K562 (cell line): ENCODE data around the gene USP10. TPM values are rescaled to one million over a fixed set of nuclear protein-coding genes. Genes with fewer than 3 reads are reported as not detected.

Source experiments
- ATAC-seq: fragments of 200-7000 bp; cut with Tn5 transposase; 3 replicates; pipeline ENCODE4 v1.9.1; 2020; ENCODE audit warnings: moderate library complexity
- BruUV-seq: library from RNA; stranded (reverse); fragments of 400-500 nt; replicated peaks from 2 replicates; lab custom pipeline; 2021; lab: Mats Ljungman, UMichigan
- CTCF ChIA-PET: fragments of 300-600 bp; formaldehyde crosslinking; extraction: SDS; loops from one replicate; lab custom pipeline; 2021; ENCODE audit warnings: low intra/inter-chr PET ratio; lab: Yijun Ruan, JAX
- POLR2A ChIA-PET: fragments of 300-600, 350-650 bp; sonication (Branson Sonifier 250); formaldehyde crosslinking; extraction: SDS; loops from one replicate; lab custom pipeline; 2021; ENCODE audit warnings: antibody characterized with exemption, inconsistent platforms; lab: Yijun Ruan, JAX
- DNase-seq, 4 experiments: peaks; one replicate each; pipeline versions ENCODE4 v3.0.0 to v3.0.0-alpha.2; 2011 to 2018; ENCODE audit warnings: low spot score in 3 of 4, mixed read lengths in 3 of 4; ENCODE audit errors: extremely low read depth in 1 of 4
- FAIRE-seq: peaks from 2 replicates; lab custom pipeline; 2011; peaks lifted over from hg19 to GRCh38; lab: Jason Lieb, UNC
- H2AFZ ChIP-seq: 2 replicates; pipeline ENCODE4 v1.6.0; 2011; ENCODE audit warnings: low read depth, low read length, control low read depth, inconsistent platforms
- H3K27ac ChIP-seq: fragments of 200-600 bp; 3 replicates; pipeline ENCODE4 v1.8.0; 2011; ENCODE audit warnings: low read depth, mild to moderate bottlenecking, control low read depth, inconsistent platforms, low read length, moderate library complexity, mixed read lengths; ENCODE audit errors: extremely low read depth
- H3K27me3 ChIP-seq, 2 experiments: fragments of 300-600 bp in 1 of 2; 2 replicates in 1 of 2; 3 replicates in 1 of 2; pipeline versions ENCODE4 v1.6.0 to v1.8.0; 2011; ENCODE audit warnings: inconsistent platforms in 2 of 2, low read length in 2 of 2, mild to moderate bottlenecking in 1 of 2, mixed read lengths in 1 of 2, moderate library complexity in 1 of 2; ENCODE audit not compliant: control insufficient read depth in 2 of 2, insufficient read depth in 2 of 2
- H3K36me3 ChIP-seq: fragments of 300-600 bp; 3 replicates; pipeline ENCODE4 v1.8.0; 2011; ENCODE audit warnings: mild to moderate bottlenecking, low read length, inconsistent platforms; ENCODE audit not compliant: control insufficient read depth, insufficient read depth
- H3K4me1 ChIP-seq, 2 experiments: fragments of 200-600 bp in 1 of 2; replicated peaks in 1 of 2; 2 replicates in 1 of 2; 3 replicates in 1 of 2; pipeline versions ENCODE4 v1.5.1 to v1.8.0; 2011; ENCODE audit warnings: inconsistent platforms in 2 of 2, low read length in 2 of 2, mild to moderate bottlenecking in 1 of 2, mixed read lengths in 1 of 2, moderate library complexity in 1 of 2; ENCODE audit not compliant: control insufficient read depth in 2 of 2, insufficient read depth in 2 of 2
- H3K4me2 ChIP-seq: 2 replicates; pipeline ENCODE4 v1.6.1; 2011; ENCODE audit warnings: low read length, control low read depth, inconsistent platforms, mixed read lengths; ENCODE audit not compliant: insufficient read depth
- H3K4me3 ChIP-seq: fragments of 200-600 bp; sonication (generic), shearing (Covaris generic); 2 replicates; pipeline ENCODE4 v1.5.1; 2016; ENCODE audit warnings: control low read depth, inconsistent platforms
- H3K79me2 ChIP-seq: fragments of 200-600 bp; 3 replicates; pipeline ENCODE4 v1.8.0; 2011; ENCODE audit warnings: low read length, inconsistent platforms; ENCODE audit not compliant: control insufficient read depth, insufficient read depth
- H3K9ac ChIP-seq, 2 experiments: 2 replicates each; pipeline versions ENCODE4 v1.6.0 to v1.6.1; 2011; ENCODE audit warnings: low read depth in 2 of 2, low read length in 2 of 2, control low read depth in 1 of 2, inconsistent platforms in 1 of 2, mild to moderate bottlenecking in 1 of 2, mixed read lengths in 1 of 2; ENCODE audit not compliant: insufficient read depth in 1 of 2
- H3K9me1 ChIP-seq: one replicate; pipeline ENCODE4 v1.6.0; 2011; ENCODE audit warnings: inconsistent platforms, mild to moderate bottlenecking, low read length, moderate library complexity; ENCODE audit not compliant: control insufficient read depth, insufficient read depth
- H3K9me3 ChIP-seq: replicated peaks from 2 replicates; pipeline ENCODE4 v1.5.1; 2011; ENCODE audit warnings: low read depth, low read length, inconsistent platforms; ENCODE audit not compliant: control insufficient read depth, insufficient read depth
- H4K20me1 ChIP-seq: replicated peaks from 2 replicates; pipeline ENCODE4 v1.6.1; 2011; ENCODE audit warnings: low read length, inconsistent platforms, mixed read lengths; ENCODE audit not compliant: control insufficient read depth, insufficient read depth
- ARID3A ChIP-seq: IDR thresholded peaks from 2 replicates; pipeline ENCODE4 v1.6.1; 2012; ENCODE audit warnings: low read depth, low read length, improper control_type of control experiment, borderline replicate concordance
- BRF2 ChIP-seq: IDR thresholded peaks from 3 replicates; pipeline ENCODE4 v1.6.1; 2011; ENCODE audit warnings: borderline replicate concordance, mild to moderate bottlenecking; ENCODE audit not compliant: insufficient read length, insufficient read depth
- NCOR1 ChIP-seq: fragments of 450-650 bp; IDR thresholded peaks from 2 replicates; pipeline ENCODE4 v1.6.1; 2016; ENCODE audit warnings: mild to moderate bottlenecking, moderate library complexity
- NR0B1 ChIP-seq: fragments of 450-650 bp; IDR thresholded peaks from one replicate; pipeline ENCODE4 v1.6.1; 2018; ENCODE audit warnings: mild to moderate bottlenecking, moderate library complexity; ENCODE audit not compliant: partially characterized antibody
- RAD51 ChIP-seq: fragments of 450-650 bp; IDR thresholded peaks from 2 replicates; pipeline ENCODE4 v1.7.1; 2016; ENCODE audit warnings: low read depth, mild to moderate bottlenecking, borderline replicate concordance
- USF1 ChIP-seq: sonication (generic); formaldehyde crosslinking; IDR thresholded peaks from 2 replicates; pipeline ENCODE4 v1.9.0; 2022; ENCODE audit warnings: mild to moderate bottlenecking, missing genetic modification reagents
- ZBTB12 ChIP-seq: fragments of 250-450 bp; sonication (Bioruptor Pico); IDR thresholded peaks from 2 replicates; pipeline ENCODE4 v1.4.0; 2020
- ZNF277 ChIP-seq: fragments of 250-450 bp; sonication (Bioruptor Pico); IDR thresholded peaks from 2 replicates; pipeline ENCODE4 v1.8.0; 2022; ENCODE audit warnings: inconsistent platforms, mild to moderate bottlenecking, moderate library complexity, borderline replicate concordance
- ZNF324 ChIP-seq: fragments of 250-450 bp; sonication (Bioruptor Pico); IDR thresholded peaks from 2 replicates; pipeline ENCODE4 v1.4.0; 2020; ENCODE audit warnings: mild to moderate bottlenecking
- WGBS: fragments of 100-300 bp; shearing (Covaris generic); methylation state at CpG from one replicate; pipeline ENCODE4 v1.1.6; 2016; ENCODE audit warnings: low coverage, mixed read lengths; ENCODE audit not compliant: insufficient coverage; ENCODE audit errors: missing lambda C conversion rate; 5-methylcytosine and 5-hydroxymethylcytosine counted together
- in situ Hi-C: fragments of 300-500 bp; cut with MboI; formaldehyde crosslinking; loops from 4 replicates; pipeline ENCODE4 v1.15.0; 2018; ENCODE audit warnings: inconsistent platforms, mixed read lengths
- intact Hi-C: fragments of 100-400 bp; cut with micrococcal nuclease; formaldehyde crosslinking; loops from 2 replicates; pipeline ENCODE4 v1.14.2; 2022
- polyA plus RNA-seq, 8 experiments: library from polyadenylated mRNA; depleted of rRNA in 4 of 8; stranded (reverse) in 5 of 8; unstranded in 3 of 8; fragments of >200 nt; fragmentation: Nextera tagmentation in 2 of 8; fragmentation: Illumina TruSeq in 1 of 8; extraction: Ambion mirVana in 2 of 8; extraction: Trizol in 1 of 8; gene quantifications; 2 replicates each; pipeline versions ENCODE4 v1.2.1 to v1.2.3, GENCODE V29; 2011 to 2014; ENCODE audit warnings: inconsistent platforms in 1 of 8, missing spikeins in 1 of 8
- total RNA-seq, 7 experiments: library from RNA; depleted of rRNA in 6 of 7; stranded (reverse); fragments of >200 nt in 6 of 7; fragmentation: Illumina TruSeq in 2 of 7; extraction: Trizol in 2 of 7; gene quantifications; 2 replicates each; pipeline versions ENCODE4 v1.2.1 to v1.2.3, GENCODE V29; 2011 to 2021; ENCODE audit warnings: low replicate concordance in 1 of 7

The USP10 gene
- total and polyA plus RNA-seq, 9 of the 15 experiments (the other 6 are each of a cell fraction or from before 2014, with no cell fraction given) = 61.7 to 197 (median 116) TPM

- TF ChIP-seq ZNF324 (no peak), RAD51 (peak; percentile 60; the same call in 1 of the 2 replicates), ZNF277 (CRISPR knock-in tag) (no peak), BRF2 (no peak), USF1 (CRISPR knock-in tag) (peak; percentile 66; the same call in 1 of the 2 replicates), NCOR1 (no peak)
These were observed 22.0 kb upstream of the USP10 start (continued) for GRCh38 chr16:84677849-84678248.

- H4K20me1 ChIP-seq = no peaks in the 10 kb centered on the region; the same call in 1 of the 2 replicates
- H2AFZ ChIP-seq = no peak overlapping the region
- no peak overlapping the region for H3K9ac ChIP-seq
- H3K79me2 ChIP-seq = no peaks in the 10 kb centered on the region
- intact Hi-C loops = no loop called here
- no peak overlapping the region for H3K4me2 ChIP-seq
- BruUV-seq = no TSS peak
- no peak overlapping the region for H3K4me3 ChIP-seq
- DNase-seq (no peak), FAIRE-seq (no peak), ATAC-seq (no peak)
- ChIA-PET POLR2A (interaction anchor here (0.8 to 1.9 kb wide), 2 partner anchors 9 to 41 kb away, joined by 3 to 6 read pairs; no protein-coding TSS in a partner anchor), CTCF (no interaction called here)
- no peaks in the 10 kb centered on the region for H3K9me1 ChIP-seq
- no peak overlapping the region for H3K27ac ChIP-seq
- H3K36me3 ChIP-seq = no peaks in the 10 kb centered on the region
- in situ Hi-C loops = no loop called here
- WGBS = 33% methylated on average over 8 of the region's 9 CpGs
- peaks cover 7 to 8% of the 10 kb centered on the region in 2 experiments; a peak in 4 of 5 replicates for H3K4me1 ChIP-seq
- peaks cover 22 to 42% of the 10 kb centered on the region in 2 experiments for H3K27me3 ChIP-seq
- no peaks in the 10 kb centered on the region for H3K9me3 ChIP-seq
- no peak for TF ChIP-seq NR0B1
- no peak for TF ChIP-seq ZBTB12
- TF ChIP-seq ARID3A = no peak
These were observed 21.3 kb upstream of the USP10 start for GRCh38 chr16:84678541-84678940.
